ENCODE results near the gene DNASE2.

Gene DNASE2

DNA sequence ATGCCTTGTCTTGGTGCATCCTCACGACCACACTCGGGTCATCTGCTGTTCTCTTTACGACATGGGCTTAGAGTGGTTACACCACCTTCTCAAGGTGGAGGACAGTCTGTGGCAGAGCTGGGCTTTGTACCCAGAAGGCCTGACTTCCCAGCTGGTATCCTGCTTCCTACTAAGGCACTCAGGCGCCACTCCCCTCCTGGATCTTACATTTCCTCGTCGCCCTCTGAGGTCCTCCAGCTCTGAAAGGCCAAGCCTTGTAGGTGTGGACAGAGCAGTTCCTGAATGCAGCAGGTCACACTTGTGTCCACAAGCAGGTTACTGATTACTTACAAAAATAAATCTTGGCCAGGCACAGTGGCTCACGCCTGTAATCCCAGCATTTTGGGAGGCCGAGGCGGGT lies 25.9 kb upstream of the DNASE2 start:
- Histone ChIP-seq H3K4me2 (ENCODE audit: low read length) (no peak overlapping the region), H3K9ac (ENCODE audit: low read length) (no peak overlapping the region), H2BK120ac (ENCODE audit: low read depth, low read length) (no peak overlapping the region), H4K8ac (ENCODE audit: low read depth, low read length) (no peak overlapping the region), H3K56ac (ENCODE audit: low read length) (no peak overlapping the region), H3K79me1 (ENCODE audit: low read length) (no peaks in the 10 kb centered on the region), H3K4ac (ENCODE audit: low read depth, low read length) (no peak overlapping the region), H3K4me1 (ENCODE audit: control insufficient read depth, low read depth, low read length) (no peaks in the 10 kb centered on the region), H4K5ac (ENCODE audit: low read length) (no peak overlapping the region), H3K4me3 (ENCODE audit: low read length) (no peak overlapping the region), H3K23ac (ENCODE audit: low read length) (no peak overlapping the region), H3K79me2 (ENCODE audit: control insufficient read depth, insufficient read depth, low read length) (no peaks in the 10 kb centered on the region), H2AK5ac (ENCODE audit: low read length) (no peak overlapping the region), H3K27me3 (ENCODE audit: insufficient read depth, low read length, poor library complexity) (no peaks in the 10 kb centered on the region), H3K27ac (ENCODE audit: low read depth, low read length) (no peak overlapping the region), H2BK5ac (ENCODE audit: low read length) (no peak overlapping the region), H2BK15ac (replicated peaks; ENCODE audit: low read depth) (no peak overlapping the region), H3K18ac (ENCODE audit: low read length) (no peak overlapping the region), H3K36me3 (ENCODE audit: control insufficient read depth, insufficient read depth, low read length) (no peaks in the 10 kb centered on the region)
- WGBS (ENCODE audit: extremely low coverage, insufficient coverage, low lambda C conversion rate), result no CpG with 5 or more reads among the region's 9 CpGs
- no peak for DNase-seq

DNA sequence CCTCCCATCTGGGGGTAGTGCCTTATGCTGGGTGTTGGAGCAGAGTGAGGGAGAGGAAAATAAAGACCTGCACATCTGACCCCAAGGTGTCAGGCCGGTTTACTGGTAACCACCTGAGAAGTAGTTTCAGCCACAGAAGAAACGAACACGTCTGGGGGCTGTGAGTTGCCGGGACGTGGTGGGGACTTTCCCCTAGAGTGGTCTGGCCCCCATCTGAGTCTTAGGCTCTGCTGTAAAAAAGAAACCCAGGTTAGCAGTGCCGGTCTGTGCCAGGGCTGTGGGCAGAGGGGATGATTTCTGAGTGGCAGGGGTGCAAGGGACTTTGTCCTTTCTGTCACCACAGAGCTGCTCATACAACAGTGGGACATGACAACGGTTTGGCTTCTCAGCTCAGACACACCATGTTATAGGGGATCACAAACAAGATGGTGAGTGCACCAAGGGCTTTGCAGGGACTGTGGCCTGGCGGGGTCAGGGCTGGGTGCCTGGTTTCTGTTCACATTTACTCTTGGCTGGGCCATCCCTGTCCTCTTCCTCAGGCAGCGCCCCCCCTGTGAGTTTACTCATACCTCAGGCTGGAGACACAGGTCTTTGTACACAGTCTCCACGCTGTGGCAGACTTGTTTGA lies 18.8 kb upstream of the DNASE2 start:
- no peak overlapping the region for H3K4me2 ChIP-seq (ENCODE audit: low read length)
- no peak overlapping the region for H3K4me3 ChIP-seq (ENCODE audit: low read length)
- no peaks in the 10 kb centered on the region for H3K79me1 ChIP-seq (ENCODE audit: low read length)
- H3K18ac ChIP-seq (ENCODE audit: low read length), result no peak overlapping the region
- no peak overlapping the region for H3K56ac ChIP-seq (ENCODE audit: low read length)
- no peaks in the 10 kb centered on the region for H3K27me3 ChIP-seq (ENCODE audit: insufficient read depth, low read length, poor library complexity)
- no peak for DNase-seq
- no peak overlapping the region for H3K9ac ChIP-seq (ENCODE audit: low read length)
- peaks cover 4% of the 10 kb centered on the region for H3K36me3 ChIP-seq (ENCODE audit: control insufficient read depth, insufficient read depth, low read length)
- no CpG with 5 or more reads among the region's 10 CpGs for WGBS (ENCODE audit: extremely low coverage, insufficient coverage, low lambda C conversion rate)
- no peak overlapping the region for H3K4ac ChIP-seq (ENCODE audit: low read depth, low read length)
- H3K4me1 ChIP-seq (ENCODE audit: control insufficient read depth, low read depth, low read length), result no peaks in the 10 kb centered on the region
- H3K23ac ChIP-seq (ENCODE audit: low read length), result no peak overlapping the region
- no peak overlapping the region for H2BK15ac ChIP-seq (replicated peaks; ENCODE audit: low read depth)
- no peak overlapping the region for H4K5ac ChIP-seq (ENCODE audit: low read length)
- H2BK5ac ChIP-seq (ENCODE audit: low read length), result no peak overlapping the region
- H3K27ac ChIP-seq (ENCODE audit: low read depth, low read length), result no peak overlapping the region
- H3K79me2 ChIP-seq (ENCODE audit: control insufficient read depth, insufficient read depth, low read length), result no peaks in the 10 kb centered on the region
- H4K8ac ChIP-seq (ENCODE audit: low read depth, low read length), result no peak overlapping the region
- H2BK120ac ChIP-seq (ENCODE audit: low read depth, low read length), result no peak overlapping the region
- no peak overlapping the region for H2AK5ac ChIP-seq (ENCODE audit: low read length)

GRCh38 chr19:12896460-12896859 lies 15.2 kb upstream of the DNASE2 start:
- H4K8ac ChIP-seq (ENCODE audit: low read depth, low read length), result no peak overlapping the region
- no peak overlapping the region for H3K4me3 ChIP-seq (ENCODE audit: low read length)
- no peak overlapping the region for H2BK5ac ChIP-seq (ENCODE audit: low read length)
- no peaks in the 10 kb centered on the region for H3K79me2 ChIP-seq (ENCODE audit: control insufficient read depth, insufficient read depth, low read length)
- H3K27ac ChIP-seq (ENCODE audit: low read depth, low read length), result no peak overlapping the region
- H3K4me1 ChIP-seq (ENCODE audit: control insufficient read depth, low read depth, low read length), result peaks cover 2% of the 10 kb centered on the region
- H4K5ac ChIP-seq (ENCODE audit: low read length), result no peak overlapping the region
- no peaks in the 10 kb centered on the region for H3K27me3 ChIP-seq (ENCODE audit: insufficient read depth, low read length, poor library complexity)
- H3K9ac ChIP-seq (ENCODE audit: low read length), result no peak overlapping the region
- no peak overlapping the region for H3K18ac ChIP-seq (ENCODE audit: low read length)
- H3K79me1 ChIP-seq (ENCODE audit: low read length), result peaks cover 2% of the 10 kb centered on the region
- no peak overlapping the region for H3K4ac ChIP-seq (ENCODE audit: low read depth, low read length)
- no peak for DNase-seq
- no peak overlapping the region for H2BK120ac ChIP-seq (ENCODE audit: low read depth, low read length)
- no peak overlapping the region for H2BK15ac ChIP-seq (replicated peaks; ENCODE audit: low read depth)
- H2AK5ac ChIP-seq (ENCODE audit: low read length), result no peak overlapping the region
- peaks cover 4% of the 10 kb centered on the region for H3K36me3 ChIP-seq (ENCODE audit: control insufficient read depth, insufficient read depth, low read length)
- no peak overlapping the region for H3K4me2 ChIP-seq (ENCODE audit: low read length)
- H3K56ac ChIP-seq (ENCODE audit: low read length), result no peak overlapping the region
- no peak overlapping the region for H3K23ac ChIP-seq (ENCODE audit: low read length)
- WGBS (ENCODE audit: extremely low coverage, insufficient coverage, low lambda C conversion rate), result no CpG with 5 or more reads among the region's 17 CpGs

DNA sequence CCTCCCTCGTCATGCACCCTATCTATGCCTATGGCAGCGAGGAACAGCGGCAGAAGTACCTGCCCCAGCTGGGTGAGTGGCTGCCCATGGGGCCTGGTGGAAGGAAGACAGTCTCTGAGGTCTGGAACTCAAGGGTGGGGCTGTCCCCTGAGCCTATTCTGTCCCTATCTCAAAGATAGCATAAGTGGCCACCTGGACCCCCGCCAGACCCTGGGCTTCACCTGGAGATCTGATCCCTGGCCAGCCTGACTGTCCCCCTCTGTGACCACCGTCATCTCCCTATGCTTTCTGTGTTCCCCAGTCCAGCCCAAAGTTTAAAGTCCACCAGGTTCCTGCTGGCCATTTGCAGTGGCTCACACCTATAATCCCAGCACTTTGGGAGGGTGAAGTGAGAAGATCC lies 12.3 kb upstream of the DNASE2 start:
- no peak overlapping the region for H2AK5ac ChIP-seq (ENCODE audit: low read length)
- no peak overlapping the region for H4K8ac ChIP-seq (ENCODE audit: low read depth, low read length)
- WGBS (ENCODE audit: extremely low coverage, insufficient coverage, low lambda C conversion rate), result no CpG with 5 or more reads among the region's 5 CpGs
- H3K27ac ChIP-seq (ENCODE audit: low read depth, low read length), result no peak overlapping the region
- H2BK15ac ChIP-seq (replicated peaks; ENCODE audit: low read depth), result no peak overlapping the region
- H2BK5ac ChIP-seq (ENCODE audit: low read length), result no peak overlapping the region
- H3K79me2 ChIP-seq (ENCODE audit: control insufficient read depth, insufficient read depth, low read length), result no peaks in the 10 kb centered on the region
- no peak overlapping the region for H3K56ac ChIP-seq (ENCODE audit: low read length)
- H4K5ac ChIP-seq (ENCODE audit: low read length), result no peak overlapping the region
- no peak overlapping the region for H2BK120ac ChIP-seq (ENCODE audit: low read depth, low read length)
- no peak for DNase-seq
- peaks cover 4% of the 10 kb centered on the region for H3K36me3 ChIP-seq (ENCODE audit: control insufficient read depth, insufficient read depth, low read length)
- H3K4me3 ChIP-seq (ENCODE audit: low read length), result no peak overlapping the region
- H3K4me2 ChIP-seq (ENCODE audit: low read length), result no peak overlapping the region
- H3K4me1 ChIP-seq (ENCODE audit: control insufficient read depth, low read depth, low read length), result peaks cover 2% of the 10 kb centered on the region
- no peak overlapping the region for H3K4ac ChIP-seq (ENCODE audit: low read depth, low read length)
- peaks cover 4% of the 10 kb centered on the region for H3K79me1 ChIP-seq (ENCODE audit: low read length)
- H3K27me3 ChIP-seq (ENCODE audit: insufficient read depth, low read length, poor library complexity), result no peaks in the 10 kb centered on the region
- no peak overlapping the region for H3K9ac ChIP-seq (ENCODE audit: low read length)
- no peak overlapping the region for H3K23ac ChIP-seq (ENCODE audit: low read length)
- no peak overlapping the region for H3K18ac ChIP-seq (ENCODE audit: low read length)

DNA sequence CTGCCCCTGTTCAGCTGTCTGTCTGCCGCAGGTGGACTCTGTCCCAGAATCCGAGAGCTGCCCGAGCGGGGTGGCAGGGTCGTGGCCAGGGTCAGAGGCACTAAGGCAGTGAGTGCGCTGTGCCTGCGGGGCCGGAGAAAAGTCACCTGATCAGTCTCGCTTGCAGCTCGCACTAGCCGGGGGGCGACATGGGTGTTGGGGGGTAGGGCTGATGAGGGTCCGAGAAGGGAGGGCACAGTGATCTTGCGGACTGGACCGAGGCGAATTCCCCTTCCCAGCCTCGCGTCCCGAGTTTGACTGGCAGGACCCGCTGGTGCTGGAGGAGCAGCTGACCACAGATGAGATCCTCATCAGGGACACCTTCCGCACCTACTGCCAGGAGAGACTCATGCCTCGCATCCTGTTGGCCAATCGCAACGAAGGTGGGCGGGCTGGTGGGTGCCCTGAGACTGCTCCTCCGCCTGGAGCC lies 10.3 kb upstream of the DNASE2 start:
- H2BK5ac ChIP-seq (ENCODE audit: low read length), result no peak overlapping the region
- H3K56ac ChIP-seq (ENCODE audit: low read length), result peak overlapping the region; percentile 90
- H3K4me1 ChIP-seq (ENCODE audit: control insufficient read depth, low read depth, low read length), result peaks cover 2% of the 10 kb centered on the region
- H3K4ac ChIP-seq (ENCODE audit: low read depth, low read length), result no peak overlapping the region
- peak overlapping the region; percentile 97 for H3K4me3 ChIP-seq (ENCODE audit: low read length)
- H2BK120ac ChIP-seq (ENCODE audit: low read depth, low read length), result no peak overlapping the region
- H3K18ac ChIP-seq (ENCODE audit: low read length), result no peak overlapping the region
- no peak overlapping the region for H4K5ac ChIP-seq (ENCODE audit: low read length)
- no peak overlapping the region for H2BK15ac ChIP-seq (replicated peaks; ENCODE audit: low read depth)
- peaks cover 2% of the 10 kb centered on the region for H3K36me3 ChIP-seq (ENCODE audit: control insufficient read depth, insufficient read depth, low read length)
- no peaks in the 10 kb centered on the region for H3K79me2 ChIP-seq (ENCODE audit: control insufficient read depth, insufficient read depth, low read length)
- H3K4me2 ChIP-seq (ENCODE audit: low read length), result peak overlapping the region; percentile 32
- H3K27ac ChIP-seq (ENCODE audit: low read depth, low read length), result no peak overlapping the region
- peaks cover 4% of the 10 kb centered on the region for H3K79me1 ChIP-seq (ENCODE audit: low read length)
- H4K8ac ChIP-seq (ENCODE audit: low read depth, low read length), result no peak overlapping the region
- no peak overlapping the region for H2AK5ac ChIP-seq (ENCODE audit: low read length)
- peak overlapping the region; percentile 84 for H3K9ac ChIP-seq (ENCODE audit: low read length)
- WGBS (ENCODE audit: extremely low coverage, insufficient coverage, low lambda C conversion rate), result no CpG with 5 or more reads among the region's 26 CpGs
- peak; percentile 21 for DNase-seq
- H3K27me3 ChIP-seq (ENCODE audit: insufficient read depth, low read length, poor library complexity), result no peaks in the 10 kb centered on the region
- no peak overlapping the region for H3K23ac ChIP-seq (ENCODE audit: low read length)
